Keratinocyte (primary cell): Measurements from ENCODE around the gene WTIP. TPM values are rescaled to one million over a fixed set of nuclear protein-coding genes. Genes with fewer than 3 reads are reported as not detected.

ENCODE experiments used
- DNase-seq: peaks from one replicate; pipeline ENCODE4 v3.0.0-alpha.2; 2011; ENCODE audit warnings: low read depth, missing footprints, low spot score
- FAIRE-seq: peaks from 2 replicates; lab custom pipeline; 2011; peaks lifted over from hg19 to GRCh38; lab: Jason Lieb, UNC
- H2AFZ ChIP-seq: 2 replicates; pipeline ENCODE4 v1.6.0; 2012; ENCODE audit warnings: low read length, control low read depth, inconsistent platforms; ENCODE audit not compliant: control insufficient read depth
- H3K27ac ChIP-seq: 2 replicates; pipeline ENCODE4 v1.5.1; 2011; ENCODE audit warnings: low read length; ENCODE audit not compliant: control insufficient read depth, insufficient read depth
- H3K27me3 ChIP-seq: 3 replicates; pipeline ENCODE4 v1.6.0; 2011; ENCODE audit warnings: low read length; ENCODE audit not compliant: control insufficient read depth, insufficient read depth; ENCODE audit errors: extremely low read depth
- H3K36me3 ChIP-seq, 2 experiments: 2 replicates in 1 of 2; 3 replicates in 1 of 2; pipeline ENCODE4 v1.5.1; 2011; ENCODE audit warnings: low read length in 2 of 2, mild to moderate bottlenecking in 1 of 2; ENCODE audit not compliant: control insufficient read depth in 2 of 2, insufficient read depth in 2 of 2; ENCODE audit errors: extremely low read depth in 1 of 2
- H3K4me1 ChIP-seq: 3 replicates; pipeline ENCODE4 v1.5.1; 2011; ENCODE audit warnings: low read length; ENCODE audit not compliant: control insufficient read depth, insufficient read depth; ENCODE audit errors: extremely low read depth
- H3K4me2 ChIP-seq: 3 replicates; pipeline ENCODE4 v1.6.0; 2011; ENCODE audit warnings: low read depth, low read length; ENCODE audit not compliant: control insufficient read depth, insufficient read depth; ENCODE audit errors: extremely low read depth
- H3K4me3 ChIP-seq, 3 experiments: fragments of 200-600 bp in 1 of 3; sonication (generic) in 1 of 3; 2 replicates in 2 of 3; 3 replicates in 1 of 3; pipeline ENCODE4 v1.5.1; 2011 to 2016; ENCODE audit warnings: low read length in 3 of 3, mild to moderate bottlenecking in 3 of 3, control low read depth in 2 of 3, inconsistent platforms in 1 of 3, low read depth in 1 of 3, mixed read lengths in 1 of 3, mixed run types in 1 of 3, moderate library complexity in 1 of 3; ENCODE audit not compliant: control insufficient read depth in 2 of 3, insufficient read depth in 2 of 3; ENCODE audit errors: extremely low read depth in 1 of 3
- H3K79me2 ChIP-seq: 2 replicates; pipeline ENCODE4 v1.6.0; 2012; ENCODE audit warnings: low read length; ENCODE audit not compliant: control insufficient read depth, insufficient read depth
- H3K9ac ChIP-seq: 3 replicates; pipeline ENCODE4 v1.6.0; 2011; ENCODE audit warnings: low read length; ENCODE audit not compliant: control insufficient read depth, insufficient read depth; ENCODE audit errors: extremely low read depth
- H3K9me1 ChIP-seq: 3 replicates; pipeline ENCODE4 v1.6.0; 2011; ENCODE audit warnings: low read length; ENCODE audit not compliant: control insufficient read depth, insufficient read depth; ENCODE audit errors: extremely low read depth
- H3K9me3 ChIP-seq: 2 replicates; pipeline ENCODE4 v1.5.1; 2012; ENCODE audit warnings: low read depth, low read length; ENCODE audit not compliant: control insufficient read depth
- H4K20me1 ChIP-seq: 3 replicates; pipeline ENCODE4 v1.6.0; 2011; ENCODE audit warnings: low read length; ENCODE audit not compliant: control insufficient read depth, insufficient read depth; ENCODE audit errors: extremely low read depth
- EZH2 ChIP-seq: IDR thresholded peaks from one replicate; pipeline ENCODE4 v1.6.1; 2012; ENCODE audit warnings: inconsistent platforms, mild to moderate bottlenecking, low read length, moderate library complexity
- dilution Hi-C: fragments of 300-500 bp; cut with MboI; formaldehyde crosslinking; loops from one replicate; pipeline ENCODE4 v1.7.0; 2020; ENCODE audit warnings: low sequenced_read_pairs; ENCODE audit not compliant: extremely low pct_ligation_motif_present
- polyA plus RNA-seq, 5 experiments: library from polyadenylated mRNA; depleted of rRNA in 3 of 5; stranded (reverse) in 3 of 5; stranded (forward) in 1 of 5; unstranded in 1 of 5; fragments of >200 nt; gene quantifications; 1 replicate in 1 of 5; 2 replicates in 3 of 5; 3 replicates in 1 of 5; pipeline versions ENCODE4 v1.2.1 to v1.2.3, GENCODE V29; 2011 to 2012; ENCODE audit warnings: missing spikeins in 2 of 5, low read depth in 1 of 5, low replicate concordance in 1 of 5
- TF ChIP-seq, protein P1 (sequence below), 3 experiments: IDR thresholded peaks in 1 of 3; conservative IDR thresholded peaks in 1 of 3; optimal IDR thresholded peaks in 1 of 3; 2 replicates in 2 of 3; 3 replicates in 1 of 3; pipeline versions ENCODE3 to v1.5.1; 2011; ENCODE audit warnings: low read length in 3 of 3, mild to moderate bottlenecking in 3 of 3, moderate library complexity in 2 of 3, control low read depth in 1 of 3, inconsistent platforms in 1 of 3; ENCODE audit not compliant: insufficient read depth in 2 of 3; ENCODE audit errors: extremely low read depth in 1 of 3

The WTIP gene
- polyA plus RNA-seq, 1 donor (not counting 4 experiments of a cell fraction or from before 2014, with no cell fraction given) = 14.5 TPM

DNA sequence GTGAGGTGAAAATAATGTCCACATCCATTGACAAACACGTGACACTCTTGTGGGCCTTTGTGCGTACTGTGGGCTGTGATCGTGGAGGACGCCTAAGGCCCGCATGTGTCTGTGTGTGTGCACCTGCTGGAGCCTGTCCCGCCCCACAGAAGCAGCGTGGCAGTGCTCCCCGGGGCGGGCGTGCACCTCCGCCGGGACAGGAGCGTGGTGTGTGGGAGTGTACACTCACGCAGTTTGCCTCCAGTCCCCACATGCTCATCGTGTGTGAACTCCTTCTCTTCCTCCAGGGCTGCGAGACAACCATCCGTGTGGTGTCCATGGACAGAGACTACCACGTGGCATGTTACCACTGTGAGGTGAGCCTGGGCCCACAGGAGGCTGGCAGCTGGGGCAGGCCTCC, 13.9 kb downstream of the WTIP start:
- Histone ChIP-seq H4K20me1 (no peaks in the 10 kb centered on the region), H3K36me3 (peaks cover 8 to 13% of the 10 kb centered on the region in 2 experiments), H3K4me2 (no peak overlapping the region), H3K9ac (no peak overlapping the region), H3K27me3 (no peaks in the 10 kb centered on the region), H3K4me3 (no peak overlapping the region), H3K79me2 (no peaks in the 10 kb centered on the region), H3K27ac (no peak overlapping the region), H3K9me3 (no peaks in the 10 kb centered on the region), H2AFZ (no peak overlapping the region), H3K4me1 (no peaks in the 10 kb centered on the region), H3K9me1 (no peaks in the 10 kb centered on the region)
- no peak for TF ChIP-seq EZH2
- TF ChIP-seq, protein P1, sequence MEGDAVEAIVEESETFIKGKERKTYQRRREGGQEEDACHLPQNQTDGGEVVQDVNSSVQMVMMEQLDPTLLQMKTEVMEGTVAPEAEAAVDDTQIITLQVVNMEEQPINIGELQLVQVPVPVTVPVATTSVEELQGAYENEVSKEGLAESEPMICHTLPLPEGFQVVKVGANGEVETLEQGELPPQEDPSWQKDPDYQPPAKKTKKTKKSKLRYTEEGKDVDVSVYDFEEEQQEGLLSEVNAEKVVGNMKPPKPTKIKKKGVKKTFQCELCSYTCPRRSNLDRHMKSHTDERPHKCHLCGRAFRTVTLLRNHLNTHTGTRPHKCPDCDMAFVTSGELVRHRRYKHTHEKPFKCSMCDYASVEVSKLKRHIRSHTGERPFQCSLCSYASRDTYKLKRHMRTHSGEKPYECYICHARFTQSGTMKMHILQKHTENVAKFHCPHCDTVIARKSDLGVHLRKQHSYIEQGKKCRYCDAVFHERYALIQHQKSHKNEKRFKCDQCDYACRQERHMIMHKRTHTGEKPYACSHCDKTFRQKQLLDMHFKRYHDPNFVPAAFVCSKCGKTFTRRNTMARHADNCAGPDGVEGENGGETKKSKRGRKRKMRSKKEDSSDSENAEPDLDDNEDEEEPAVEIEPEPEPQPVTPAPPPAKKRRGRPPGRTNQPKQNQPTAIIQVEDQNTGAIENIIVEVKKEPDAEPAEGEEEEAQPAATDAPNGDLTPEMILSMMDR (optimal IDR thresholded peaks at IDR 0.05 in 1 of 3, IDR thresholded peaks at IDR 0.05 in 1 of 3, conservative IDR thresholded peaks at IDR 0.05 in 1 of 3; ENCODE audit: extremely low read depth in 1 of 3, insufficient read depth in 2 of 3, low read length in 3 of 3) = no peak
- DNase-seq (no peak), FAIRE-seq (no peak)
- dilution Hi-C loops = no loop called here

DNA sequence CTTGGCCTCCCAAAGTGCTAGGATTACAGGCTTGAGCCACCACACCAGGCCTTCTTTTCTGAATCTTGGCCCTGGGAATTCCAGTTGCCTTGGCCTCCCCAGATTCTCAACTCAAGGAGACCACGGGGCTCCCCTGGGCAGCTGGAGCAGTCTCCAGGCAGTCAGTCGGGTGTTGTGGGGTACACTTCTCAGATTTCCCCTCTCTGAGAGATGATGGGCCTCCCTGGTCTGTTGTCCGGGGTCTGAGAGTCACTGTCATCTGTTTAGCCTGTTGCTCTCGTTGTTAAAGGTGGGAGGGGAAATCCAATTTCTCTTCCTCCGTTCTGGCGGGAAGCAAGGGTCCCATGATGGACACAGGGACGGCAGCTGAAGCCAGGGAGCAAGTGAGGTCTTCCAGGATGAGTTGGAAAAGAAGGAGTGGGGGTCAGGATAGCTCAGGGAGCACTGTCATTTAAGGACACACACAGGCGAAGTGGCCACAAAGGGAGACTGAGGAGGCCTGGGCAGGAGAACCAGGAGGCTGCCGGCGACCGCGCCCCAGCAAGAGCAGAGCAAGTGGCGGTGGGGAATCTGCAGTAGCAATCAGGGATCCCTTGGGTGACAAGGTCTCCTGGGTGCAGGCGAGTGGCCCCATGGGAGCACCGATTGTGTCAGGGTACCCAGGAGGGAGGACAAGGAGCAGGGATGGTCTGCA, 15.7 kb downstream of the WTIP start:
- DNase-seq (no peak), FAIRE-seq (no peak)
- Histone ChIP-seq H4K20me1 (no peaks in the 10 kb centered on the region), H3K4me3 (no peak overlapping the region), H3K36me3 (peaks cover 8 to 12% of the 10 kb centered on the region in 2 experiments), H2AFZ (no peak overlapping the region), H3K4me1 (peaks cover 4% of the 10 kb centered on the region), H3K27ac (no peak overlapping the region), H3K9me3 (no peaks in the 10 kb centered on the region), H3K4me2 (no peak overlapping the region), H3K79me2 (no peaks in the 10 kb centered on the region), H3K9me1 (no peaks in the 10 kb centered on the region), H3K27me3 (no peaks in the 10 kb centered on the region), H3K9ac (no peak overlapping the region)
- dilution Hi-C loops = no loop called here
- TF ChIP-seq EZH2 = no peak
- TF ChIP-seq, protein P1 (optimal IDR thresholded peaks at IDR 0.05 in 1 of 3, IDR thresholded peaks at IDR 0.05 in 1 of 3, conservative IDR thresholded peaks at IDR 0.05 in 1 of 3; ENCODE audit: extremely low read depth in 1 of 3, insufficient read depth in 2 of 3, low read length in 3 of 3) = no peak
